A549 (cell line): ENCODE data around the gene OTUD4. TPM values are rescaled to one million over a fixed set of nuclear protein-coding genes. Genes with fewer than 3 reads are reported as not detected.
A peak's percentile ranks its signal among the peaks of the same experiment; 100 is the strongest.
"Not testable (repeated sequence)": the region's sequence is repeated elsewhere in the genome, so short reads cannot be mapped to it uniquely, and the experiment has no call there.

ENCODE experiments used
- ATAC-seq, 2 experiments: fragments of 200-7000 bp in 1 of 2; fragments of >200 bp in 1 of 2; cut with Nextera tagmentation in 1 of 2; cut with Tn5 transposase in 1 of 2; 3 replicates each; pipeline versions ENCODE4 v1.8.0 to v1.9.1; 2018 to 2020; ENCODE audit warnings: mild to moderate bottlenecking in 1 of 2, moderate library complexity in 1 of 2
- CTCF ChIA-PET: fragments of 300-600 bp; sonication (Branson Sonifier 250); formaldehyde crosslinking; extraction: SDS; loops from one replicate; lab custom pipeline; 2021; ENCODE audit warnings: antibody characterized with exemption, inconsistent platforms; lab: Yijun Ruan, JAX
- POLR2A ChIA-PET: fragments of 350-600 bp; formaldehyde crosslinking; extraction: SDS; loops from one replicate; lab custom pipeline; 2021; ENCODE audit warnings: antibody characterized with exemption, inconsistent platforms; lab: Yijun Ruan, JAX
- DNase-seq, 2 experiments: peaks; one replicate each; pipeline versions ENCODE4 v3.0.0 to v3.0.0-alpha.2; 2011 to 2016; ENCODE audit warnings: low read depth in 1 of 2, low spot score in 1 of 2
- FAIRE-seq: peaks from 2 replicates; lab custom pipeline; 2011; peaks lifted over from hg19 to GRCh38; lab: Jason Lieb, UNC
- H3K27ac ChIP-seq, 2 experiments: fragments of >200 bp; sonication (Bioruptor Twin); formaldehyde crosslinking; 3 replicates each; pipeline ENCODE4 v1.5.1; 2016 to 2017
- H3K4me1 ChIP-seq: fragments of >200 bp; sonication (Bioruptor Twin); formaldehyde crosslinking; 3 replicates; pipeline ENCODE4 v1.6.1; 2016
- H3K4me2 ChIP-seq: fragments of >200 bp; sonication (Bioruptor Twin); formaldehyde crosslinking; 3 replicates; pipeline ENCODE4 v1.6.1; 2016
- H3K4me3 ChIP-seq: fragments of >200 bp; sonication (Bioruptor Twin); formaldehyde crosslinking; 3 replicates; pipeline ENCODE4 v1.5.1; 2016
- H3K9me3 ChIP-seq: fragments of >200 bp; sonication (Bioruptor Twin); formaldehyde crosslinking; 3 replicates; pipeline ENCODE4 v1.6.1; 2016
- ATOH8 ChIP-seq: fragments of 250-450 bp; sonication (Bioruptor Pico); IDR thresholded peaks from 2 replicates; pipeline ENCODE4 v1.5.0; 2020; ENCODE audit warnings: low read depth, mild to moderate bottlenecking, moderate library complexity
- BCL3 ChIP-seq: fragments of >200 bp; sonication (Bioruptor Twin); formaldehyde crosslinking; IDR thresholded peaks from 3 replicates; pipeline ENCODE4 v1.6.1; 2016
- CBX2 ChIP-seq: fragments of 200-600 bp; sonication (generic); IDR thresholded peaks from 2 replicates; pipeline ENCODE4 v1.6.1; 2016; ENCODE audit warnings: low read depth, mild to moderate bottlenecking, borderline replicate concordance
- CEBPB ChIP-seq, 2 experiments: fragments of >200 bp in 1 of 2; sonication (Bioruptor Twin) in 1 of 2; formaldehyde crosslinking in 1 of 2; IDR thresholded peaks; 2 replicates each; pipeline ENCODE4 v1.6.1; 2012 to 2016
- EHF ChIP-seq: fragments of 250-450 bp; sonication (Bioruptor Pico); IDR thresholded peaks from 2 replicates; pipeline ENCODE4 v1.5.0; 2020; ENCODE audit warnings: mild to moderate bottlenecking
- ESRRA ChIP-seq: fragments of 150-350 bp; IDR thresholded peaks from 2 replicates; pipeline ENCODE4 v1.6.1; 2014; ENCODE audit warnings: mild to moderate bottlenecking, low read length, borderline replicate concordance
- FOSL2 ChIP-seq, 2 experiments: fragments of 450-650 bp in 1 of 2; fragments of >200 bp in 1 of 2; sonication (Bioruptor Twin) in 1 of 2; formaldehyde crosslinking; IDR thresholded peaks; 2 replicates each; pipeline versions ENCODE4 v1.5.0 to v1.6.1; 2016 to 2020; ENCODE audit warnings: mild to moderate bottlenecking in 1 of 2, moderate library complexity in 1 of 2
- HES2 ChIP-seq: fragments of >200 bp; sonication (Bioruptor Twin); formaldehyde crosslinking; IDR thresholded peaks from 2 replicates; pipeline ENCODE4 v1.6.1; 2016
- HEYL ChIP-seq: fragments of 250-450 bp; sonication (Bioruptor Pico); IDR thresholded peaks from 2 replicates; pipeline ENCODE4 v1.8.0; 2021; ENCODE audit warnings: mild to moderate bottlenecking, moderate library complexity
- JUN ChIP-seq, 2 experiments: fragments of >200 bp; sonication (Bioruptor Twin); formaldehyde crosslinking; IDR thresholded peaks; 2 replicates in 1 of 2; 3 replicates in 1 of 2; pipeline ENCODE4 v1.6.1; 2016 to 2017
- JUNB ChIP-seq: fragments of >200 bp; sonication (Bioruptor Twin); formaldehyde crosslinking; IDR thresholded peaks from 2 replicates; pipeline ENCODE4 v1.6.1; 2016
- MAZ ChIP-seq: fragments of 150-350 bp; IDR thresholded peaks from 2 replicates; pipeline ENCODE4 v1.6.1; 2014; ENCODE audit warnings: antibody characterized with exemption, low read depth, low read length, borderline replicate concordance
- NPAS2 ChIP-seq: fragments of 250-450 bp; sonication (Bioruptor Pico); IDR thresholded peaks from 2 replicates; pipeline ENCODE4 v1.8.0; 2022; ENCODE audit warnings: mild to moderate bottlenecking, moderate library complexity, borderline replicate concordance
- PHF8 ChIP-seq: fragments of 200-600 bp; sonication (generic); IDR thresholded peaks from 2 replicates; pipeline ENCODE4 v1.6.1; 2016; ENCODE audit warnings: low read depth, mild to moderate bottlenecking, antibody characterized with exemption, moderate library complexity, borderline replicate concordance
- POLR2A ChIP-seq: IDR thresholded peaks from 2 replicates; pipeline ENCODE4 v1.6.1; 2012; ENCODE audit warnings: mild to moderate bottlenecking, low read length
- ZSCAN20 ChIP-seq: fragments of 250-450 bp; sonication (Bioruptor Pico); IDR thresholded peaks from 2 replicates; pipeline ENCODE4 v1.8.0; 2022; ENCODE audit warnings: mild to moderate bottlenecking, moderate library complexity
- WGBS: methylation state at CpG from one replicate; pipeline ENCODE4 v1.1.6; 2017; ENCODE audit errors: missing lambda C conversion rate; 5-methylcytosine and 5-hydroxymethylcytosine counted together
- polyA plus RNA-seq, 4 experiments: library from polyadenylated mRNA; depleted of rRNA in 3 of 4; stranded (reverse); fragments of >200 nt; fragmentation: RNase III in 1 of 4; extraction: RNeasy Plus Mini Kit Qiagen cat#74134 plus additional on column Dnase treatment in 1 of 4; gene quantifications; 2 replicates in 3 of 4; 3 replicates in 1 of 4; pipeline ENCODE4 v1.2.3, GENCODE V29; 2011 to 2017
- TF ChIP-seq, protein P1 (sequence below): IDR thresholded peaks from 2 replicates; pipeline ENCODE4 v1.6.1; 2012
- TF ChIP-seq, protein P2 (sequence below): fragments of 250-450 bp; sonication (Bioruptor Pico); IDR thresholded peaks from 2 replicates; pipeline ENCODE4 v1.5.0; 2021; ENCODE audit warnings: mild to moderate bottlenecking, moderate library complexity, borderline replicate concordance

Gene OTUD4
- polyA plus RNA-seq, 2 of the 4 experiments (the other 2 are of a cell fraction), result 11.5 to 34.8 TPM

DNA sequence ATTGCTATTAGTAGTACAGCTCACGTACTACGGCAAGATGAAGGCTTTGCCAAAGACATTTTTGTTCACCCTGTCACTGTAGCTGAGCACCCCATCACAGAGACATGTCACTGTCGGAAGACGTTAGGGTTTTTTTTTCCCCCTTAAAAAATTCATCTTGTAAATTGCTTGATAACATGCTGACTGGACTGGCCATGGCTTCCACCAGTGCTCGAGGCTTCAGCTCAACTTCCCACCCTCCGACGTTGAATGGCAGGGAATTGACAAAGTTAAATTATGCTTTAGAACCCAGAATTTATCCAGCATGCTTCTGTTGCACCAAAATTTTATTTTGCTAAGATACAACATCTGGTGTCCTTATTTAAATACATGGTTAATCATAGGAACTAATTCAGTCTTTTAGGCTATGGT is 707 bp upstream of the OTUD4 start:
- TF ChIP-seq PHF8 (no peak), FOSL2 (IDR thresholded peaks at IDR 0.05) (no peak), FOSL2 (CRISPR knock-in tag; IDR thresholded peaks at IDR 0.05) (no peak), HEYL (CRISPR knock-in tag) (no peak), EHF (CRISPR knock-in tag) (no peak), CEBPB (IDR thresholded peaks at IDR 0.05) (no peak)
- TF ChIP-seq, protein P1, sequence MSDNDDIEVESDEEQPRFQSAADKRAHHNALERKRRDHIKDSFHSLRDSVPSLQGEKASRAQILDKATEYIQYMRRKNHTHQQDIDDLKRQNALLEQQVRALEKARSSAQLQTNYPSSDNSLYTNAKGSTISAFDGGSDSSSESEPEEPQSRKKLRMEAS, result no peak
- 27% methylated on average over 7 of the region's 7 CpGs for WGBS
- ATAC-seq (peak in 1 of 2 experiments; percentile 40; a peak in 2 of 6 replicates), DNase-seq (no peak), FAIRE-seq (no peak)
- POLR2A ChIA-PET, result no interaction called here
- CTCF ChIA-PET, result no interaction called here
- peak overlapping the region; percentile 82 for H3K4me2 ChIP-seq
- peak overlapping the region; percentile 85 to 99 for H3K27ac ChIP-seq
- peaks cover 13% of the 10 kb centered on the region; the same call in 2 of the 3 replicates for H3K4me1 ChIP-seq
- no peaks in the 10 kb centered on the region for H3K9me3 ChIP-seq
- peak overlapping the region; percentile 65 for H3K4me3 ChIP-seq

DNA sequence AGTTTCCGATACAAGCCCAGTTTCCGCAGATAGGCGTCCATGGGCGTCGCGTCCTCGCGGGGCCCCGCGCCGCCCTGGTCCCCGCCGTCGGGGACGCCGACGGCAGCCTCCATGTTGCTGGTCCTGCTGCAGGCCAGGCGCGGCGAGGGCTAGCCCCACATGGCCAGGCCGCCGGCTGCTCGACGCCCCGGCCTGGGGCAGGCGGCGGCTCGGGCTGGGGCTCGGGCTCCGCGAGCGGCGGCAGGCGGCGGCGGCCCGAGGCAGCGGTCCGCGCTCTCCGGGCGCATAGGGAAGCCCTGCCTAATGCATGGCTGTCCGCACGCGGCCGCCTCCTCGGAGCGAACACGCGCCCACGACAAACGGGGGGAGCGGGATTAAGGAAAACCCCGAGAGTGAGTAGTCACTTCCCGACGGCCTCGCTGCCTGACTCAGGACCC is 510 bp downstream of the OTUD4 start:
- WGBS, result 0% methylated on average over 14 of the region's 57 CpGs
- Histone ChIP-seq H3K27ac (peak overlapping the region; percentile 85 to 99), H3K4me3 (peak overlapping the region; percentile 65), H3K4me2 (peak overlapping the region; percentile 79), H3K4me1 (peaks cover 13% of the 10 kb centered on the region; the same call in 2 of the 3 replicates)
- POLR2A ChIA-PET, result interaction anchor here (1.3 kb wide), 1 partner anchor 82 kb away, joined by 3 read pairs; the partner anchor contains the start of genes ABCE1 and ANAPC10
- FAIRE-seq, CTCF ChIA-PET, H3K9me3 ChIP-seq: not testable (repeated sequence)
- ATAC-seq (peak; percentile 61 to 63), DNase-seq (peak in 1 of 2 experiments; percentile 42)
- TF ChIP-seq JUN (IDR thresholded peaks at IDR 0.05) (peak in 1 of 2 experiments; percentile 28; a peak in 1 of 5 replicates), POLR2A (0 out of 2 replicates have a peak, but pooled peaks have one; percentile 17)

GRCh38 chr4:145179281-145179860 is 1.0 kb downstream of the OTUD4 start:
- peak overlapping the region; percentile 85 to 99 for H3K27ac ChIP-seq
- WGBS, result 3% methylated on average over 7 of the region's 36 CpGs
- ChIA-PET POLR2A (interaction anchor here (1.1 to 1.3 kb wide), 2 partner anchors 80 to 82 kb away, joined by 3 read pairs; partner anchors contain the start of genes ABCE1 and ANAPC10), CTCF (interaction anchor here (0.6 to 2.0 kb wide), 2 partner anchors 437 to 632 kb away, joined by 3 to 6 read pairs; no protein-coding TSS in a partner anchor)
- FAIRE-seq, result no peak
- H3K4me3 ChIP-seq, result peak overlapping the region; percentile 65
- H3K4me2 ChIP-seq, result peak overlapping the region; percentile 79
- H3K9me3 ChIP-seq, result no peaks in the 10 kb centered on the region
- ATAC-seq, result peak; percentile 65 to 68
- peaks cover 13% of the 10 kb centered on the region; the same call in 2 of the 3 replicates for H3K4me1 ChIP-seq
- DNase-seq, result peak; percentile 28 to 54
- TF ChIP-seq ATOH8 (CRISPR knock-in tag) (no peak), HES2 (no peak)
- TF ChIP-seq, protein P1, result peak; percentile 31; the same call in 1 of the 2 replicates

DNA sequence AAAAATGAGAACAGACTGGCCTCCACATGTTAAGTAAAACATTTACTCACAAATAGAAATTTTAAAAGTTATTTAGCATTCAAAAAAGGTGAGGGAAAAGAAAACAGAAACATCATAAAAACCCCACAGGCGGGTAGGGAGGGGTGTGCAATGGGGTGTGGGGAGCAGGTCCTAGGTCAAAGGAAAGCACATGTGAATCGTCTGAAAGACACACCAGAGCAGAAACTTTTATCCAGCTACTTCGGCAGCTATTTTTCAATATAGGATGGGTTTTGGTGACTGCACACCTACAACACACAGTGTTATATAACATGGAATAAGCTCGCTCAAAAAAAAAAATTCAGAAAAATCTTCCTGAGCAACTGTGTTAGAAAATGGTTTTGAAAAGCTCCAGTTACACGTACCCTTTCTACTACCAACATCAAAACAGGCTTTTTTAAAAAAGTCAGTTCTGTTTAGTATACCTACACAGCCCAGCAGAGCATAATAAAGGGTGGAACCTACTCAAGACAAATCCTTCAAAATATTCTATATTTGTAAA is 1.6 kb downstream of the OTUD4 start:
- Histone ChIP-seq H3K4me2 (peak overlapping the region; percentile 79), H3K4me3 (peak overlapping the region; percentile 65), H3K9me3 (no peaks in the 10 kb centered on the region), H3K4me1 (peaks cover 13% of the 10 kb centered on the region; the same call in 2 of the 3 replicates), H3K27ac (peak overlapping the region; percentile 85 to 99)
- TF ChIP-seq POLR2A (no peak), ZSCAN20 (CRISPR knock-in tag) (no peak), ESRRA (no peak), BCL3 (no peak), NPAS2 (no peak), CBX2 (no peak), CEBPB (IDR thresholded peaks at IDR 0.05) (no peak), JUNB (no peak), HEYL (CRISPR knock-in tag) (no peak), MAZ (no peak)
- TF ChIP-seq, protein P2, sequence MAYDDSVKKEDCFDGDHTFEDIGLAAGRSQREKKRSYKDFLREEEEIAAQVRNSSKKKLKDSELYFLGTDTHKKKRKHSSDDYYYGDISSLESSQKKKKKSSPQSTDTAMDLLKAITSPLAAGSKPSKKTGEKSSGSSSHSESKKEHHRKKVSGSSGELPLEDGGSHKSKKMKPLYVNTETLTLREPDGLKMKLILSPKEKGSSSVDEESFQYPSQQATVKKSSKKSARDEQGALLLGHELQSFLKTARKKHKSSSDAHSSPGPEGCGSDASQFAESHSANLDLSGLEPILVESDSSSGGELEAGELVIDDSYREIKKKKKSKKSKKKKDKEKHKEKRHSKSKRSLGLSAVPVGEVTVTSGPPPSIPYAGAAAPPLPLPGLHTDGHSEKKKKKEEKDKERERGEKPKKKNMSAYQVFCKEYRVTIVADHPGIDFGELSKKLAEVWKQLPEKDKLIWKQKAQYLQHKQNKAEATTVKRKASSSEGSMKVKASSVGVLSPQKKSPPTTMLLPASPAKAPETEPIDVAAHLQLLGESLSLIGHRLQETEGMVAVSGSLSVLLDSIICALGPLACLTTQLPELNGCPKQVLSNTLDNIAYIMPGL (CRISPR knock-in tag), result no peak
- ChIA-PET CTCF (interaction anchor here (0.6 to 2.0 kb wide), 3 partner anchors 19 to 633 kb away, joined by 3 to 6 read pairs (median 3); no protein-coding TSS in a partner anchor), POLR2A (interaction anchor here (1.0 to 1.3 kb wide), 3 partner anchors 80 to 438 kb away, joined by 3 read pairs; partner anchors contain the start of genes ABCE1 and ANAPC10)
- ATAC-seq (no peak), DNase-seq (no peak), FAIRE-seq (no peak)
- WGBS, result 3% methylated on average over 5 of the region's 5 CpGs
